ENCODE data around the gene BCKDHA. TPM values are rescaled to one million over a fixed set of nuclear protein-coding genes. Genes with fewer than 3 reads are reported as not detected.

The BCKDHA gene
- total and polyA plus RNA-seq, 7 donors: 19.0 to 35.7 (median 32.9) TPM

GRCh38 chr19:41386442-41386841 is 11.2 kb upstream of the BCKDHA start:
- intact Hi-C loops (cut with DNase I): no loop called here
- Histone ChIP-seq H3K27me3 (no peaks in the 10 kb centered on the region), H3K4me1 (no peaks in the 10 kb centered on the region), H3K36me3 (peaks cover 2 to 35% (median 8%) of the 10 kb centered on the region in 4 donors), H3K9me3 (no peaks in the 10 kb centered on the region), H3K27ac (no peak overlapping the region), H3K4me3 (no peak overlapping the region)
- 95% methylated on average over 13 of the region's 13 CpGs for WGBS, 2 donors
- no peak for DNase-seq
- TF ChIP-seq, protein P1, sequence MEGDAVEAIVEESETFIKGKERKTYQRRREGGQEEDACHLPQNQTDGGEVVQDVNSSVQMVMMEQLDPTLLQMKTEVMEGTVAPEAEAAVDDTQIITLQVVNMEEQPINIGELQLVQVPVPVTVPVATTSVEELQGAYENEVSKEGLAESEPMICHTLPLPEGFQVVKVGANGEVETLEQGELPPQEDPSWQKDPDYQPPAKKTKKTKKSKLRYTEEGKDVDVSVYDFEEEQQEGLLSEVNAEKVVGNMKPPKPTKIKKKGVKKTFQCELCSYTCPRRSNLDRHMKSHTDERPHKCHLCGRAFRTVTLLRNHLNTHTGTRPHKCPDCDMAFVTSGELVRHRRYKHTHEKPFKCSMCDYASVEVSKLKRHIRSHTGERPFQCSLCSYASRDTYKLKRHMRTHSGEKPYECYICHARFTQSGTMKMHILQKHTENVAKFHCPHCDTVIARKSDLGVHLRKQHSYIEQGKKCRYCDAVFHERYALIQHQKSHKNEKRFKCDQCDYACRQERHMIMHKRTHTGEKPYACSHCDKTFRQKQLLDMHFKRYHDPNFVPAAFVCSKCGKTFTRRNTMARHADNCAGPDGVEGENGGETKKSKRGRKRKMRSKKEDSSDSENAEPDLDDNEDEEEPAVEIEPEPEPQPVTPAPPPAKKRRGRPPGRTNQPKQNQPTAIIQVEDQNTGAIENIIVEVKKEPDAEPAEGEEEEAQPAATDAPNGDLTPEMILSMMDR (IDR thresholded peaks at IDR 0.05): no peak
- no peak for TF ChIP-seq EP300 (IDR thresholded peaks at IDR 0.05)
- TF ChIP-seq POLR2A (IDR thresholded peaks at IDR 0.05): no peak
- no peak for TF ChIP-seq POLR2AphosphoS5 (IDR thresholded peaks at IDR 0.05)

DNA sequence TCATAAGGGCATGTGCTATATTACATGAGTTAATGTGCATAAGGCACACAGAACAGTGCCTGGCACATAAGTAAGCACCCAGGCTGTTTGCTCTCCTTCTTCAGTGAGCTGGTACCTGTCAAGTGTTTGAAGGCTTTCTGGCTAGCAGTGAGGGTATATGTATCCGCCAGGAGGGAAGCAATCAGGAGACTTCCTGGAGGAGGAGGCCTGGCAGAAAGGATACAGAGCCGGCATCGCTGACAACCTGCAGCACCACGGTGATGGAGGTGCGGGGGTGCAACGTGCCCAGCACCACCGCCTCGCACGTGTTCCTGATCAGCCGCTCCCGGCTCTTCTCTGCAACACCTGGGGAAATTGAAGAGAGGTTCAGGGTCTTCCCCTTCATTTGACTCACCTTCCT is 6.0 kb upstream of the BCKDHA start:
- H3K27ac ChIP-seq: no peak overlapping the region
- no peak for DNase-seq
- no peaks in the 10 kb centered on the region for H3K27me3 ChIP-seq
- peaks cover 11 to 40% (median 12%) of the 10 kb centered on the region in 4 donors for H3K36me3 ChIP-seq
- 87 to 89% methylated on average over 11 of the region's 11 CpGs for WGBS, 2 donors
- no peaks in the 10 kb centered on the region for H3K9me3 ChIP-seq
- no peak for TF ChIP-seq POLR2A (IDR thresholded peaks at IDR 0.05)
- TF ChIP-seq, protein P1 (IDR thresholded peaks at IDR 0.05): no peak
- no peak overlapping the region for H3K4me3 ChIP-seq
- intact Hi-C loops (cut with DNase I): no loop called here
- peaks cover 0 to 10% (median 6%) of the 10 kb centered on the region in 4 donors for H3K4me1 ChIP-seq

DNA sequence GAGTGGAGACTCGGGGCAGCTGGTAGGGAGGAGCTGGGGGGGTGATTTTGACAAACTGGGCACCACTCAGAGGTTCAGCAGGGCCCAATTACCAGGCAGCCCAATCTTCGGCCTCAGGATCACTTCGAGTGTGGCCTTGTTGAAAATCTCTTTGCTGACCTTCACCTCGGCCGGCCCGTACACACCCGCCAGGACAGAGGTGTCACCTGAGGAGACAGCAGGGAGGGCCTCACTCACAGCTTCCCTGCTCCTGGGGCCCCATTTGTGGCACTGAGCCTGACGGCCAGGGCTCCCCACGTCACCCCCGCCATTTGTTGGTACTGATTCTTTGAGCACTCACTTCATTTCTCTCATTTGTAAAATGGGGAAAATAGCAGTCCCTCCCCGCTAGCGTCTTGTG is 4.8 kb upstream of the BCKDHA start:
- intact Hi-C loops (cut with DNase I): no loop called here
- Histone ChIP-seq H3K27ac (no peak overlapping the region), H3K36me3 (peaks cover 11 to 40% (median 12%) of the 10 kb centered on the region in 4 donors), H3K9me3 (no peaks in the 10 kb centered on the region), H3K27me3 (no peaks in the 10 kb centered on the region), H3K4me1 (peaks cover 0 to 15% (median 11%) of the 10 kb centered on the region in 4 donors), H3K4me3 (no peak overlapping the region)
- WGBS, 2 donors: 86 to 90% methylated on average over 12 of the region's 12 CpGs
- TF ChIP-seq EP300 (IDR thresholded peaks at IDR 0.05) (no peak), POLR2A (IDR thresholded peaks at IDR 0.05) (no peak), POLR2AphosphoS5 (IDR thresholded peaks at IDR 0.05) (no peak)
- TF ChIP-seq, protein P1 (IDR thresholded peaks at IDR 0.05): no peak
- no peak for DNase-seq

DNA sequence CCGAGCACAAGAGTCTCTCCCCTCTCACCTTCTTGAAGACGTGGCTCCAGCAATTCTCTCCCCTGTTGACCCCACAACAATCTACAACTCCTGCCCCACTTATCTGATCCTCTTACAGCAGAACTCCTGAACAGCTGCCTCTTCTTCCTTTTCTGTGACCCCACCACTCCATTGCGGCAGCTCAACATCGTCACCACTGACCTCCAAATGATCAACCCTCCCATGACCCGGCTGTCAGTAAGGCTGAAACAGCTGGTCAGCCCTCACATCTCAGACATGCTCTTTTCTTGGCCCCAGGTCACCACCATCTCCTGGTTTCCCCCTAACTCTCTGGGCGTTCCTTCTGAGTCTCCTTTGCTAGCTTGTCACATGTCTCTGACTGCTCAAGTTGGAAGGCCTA is 2.3 kb upstream of the BCKDHA start:
- Histone ChIP-seq H3K27me3 (no peaks in the 10 kb centered on the region), H3K27ac (no peak overlapping the region), H3K4me1 (peaks cover 0 to 31% (median 26%) of the 10 kb centered on the region in 4 donors), H3K4me3 (no peak overlapping the region), H3K36me3 (peaks cover 11 to 16% (median 11%) of the 10 kb centered on the region in 4 donors), H3K9me3 (no peaks in the 10 kb centered on the region)
- TF ChIP-seq POLR2AphosphoS5 (IDR thresholded peaks at IDR 0.05): no peak
- WGBS, 2 donors: 69 to 79% methylated on average over 6 of the region's 6 CpGs
- DNase-seq: no peak
- intact Hi-C loops (cut with DNase I): no loop called here

- 0% methylated on average over 5 of the region's 5 CpGs for WGBS, 2 donors
- TF ChIP-seq, protein P1 (IDR thresholded peaks at IDR 0.05): no peak
- TF ChIP-seq POLR2A (IDR thresholded peaks at IDR 0.05): peak in 1 of 2 donors; percentile 5
- TF ChIP-seq EP300 (IDR thresholded peaks at IDR 0.05): no peak
- H3K36me3 ChIP-seq: peaks cover 0 to 6% (median 0%) of the 10 kb centered on the region in 4 donors
- no peaks in the 10 kb centered on the region for H3K27me3 ChIP-seq
- no peaks in the 10 kb centered on the region for H3K9me3 ChIP-seq
- peaks cover 0 to 32% (median 26%) of the 10 kb centered on the region in 4 donors for H3K4me1 ChIP-seq
- DNase-seq: no peak
- H3K4me3 ChIP-seq: peak overlapping the region; percentile 82 to 93 (median 87)
- intact Hi-C loops (cut with DNase I): no loop called here
- H3K27ac ChIP-seq: peak overlapping the region; percentile 85 to 89 (median 86)
These were observed 416 bp downstream of the BCKDHA start for GRCh38 chr19:41398050-41398418.
